PC-9 (cell line): ENCODE results near the gene MBOAT2.

Source experiments
- CTCF ChIP-seq: fragments of 200-600 bp; sonication (generic); conservative IDR thresholded peaks from 2 replicates; pipeline ENCODE4 v1.6.1; 2017; ENCODE audit warnings: mixed run types, antibody characterized with exemption, mild to moderate bottlenecking, moderate library complexity
- EZH2 ChIP-seq: fragments of 200-600 bp; sonication (generic); IDR thresholded peaks from 2 replicates; pipeline ENCODE4 v1.8.0; 2017; ENCODE audit warnings: antibody characterized with exemption, low read depth

GRCh38 chr2:8994386-8994785, 9.1 kb downstream of the MBOAT2 start:
- TF ChIP-seq EZH2 = no peak
- no peak for TF ChIP-seq CTCF
